OCI-LY1 (cell line): ENCODE data around the gene HECA.

Experiments used
- H2AFZ ChIP-seq: fragments of 200-600 bp; sonication (generic), shearing (Covaris generic); 2 replicates; pipeline ENCODE4 v1.6.0; 2014; ENCODE audit warnings: antibody characterized with exemption, mild to moderate bottlenecking, low read length
- H3F3A ChIP-seq: fragments of 200-600 bp; sonication (generic), shearing (Covaris generic); 2 replicates; pipeline ENCODE4 v1.6.0; 2014; ENCODE audit warnings: mild to moderate bottlenecking, antibody characterized with exemption, low read length, moderate library complexity; ENCODE audit not compliant: insufficient read depth
- H3K27ac ChIP-seq: fragments of 200-600 bp; sonication (generic); 2 replicates; pipeline ENCODE4 v1.5.1; 2014; ENCODE audit warnings: low read length, mixed run types, mild to moderate bottlenecking, low read depth; ENCODE audit not compliant: poor library complexity, severe bottlenecking
- H3K27me3 ChIP-seq: fragments of 200-600 bp; sonication (generic); 2 replicates; pipeline ENCODE4 v1.6.0; 2014; ENCODE audit warnings: antibody characterized with exemption, mild to moderate bottlenecking, low read length, moderate library complexity; ENCODE audit not compliant: insufficient read depth
- H3K36me3 ChIP-seq: fragments of 200-600 bp; sonication (generic); 2 replicates; pipeline ENCODE4 v1.6.1; 2014; ENCODE audit warnings: mild to moderate bottlenecking, antibody characterized with exemption, low read length, moderate library complexity, mixed read lengths; ENCODE audit not compliant: insufficient read depth
- H3K4me1 ChIP-seq: fragments of 200-600 bp; sonication (generic); 2 replicates; pipeline ENCODE4 v1.5.1; 2014; ENCODE audit warnings: mild to moderate bottlenecking, low read length, moderate library complexity; ENCODE audit not compliant: insufficient read depth, severe bottlenecking
- H3K4me2 ChIP-seq: fragments of 200-600 bp; sonication (generic), shearing (Covaris generic); 2 replicates; pipeline ENCODE4 v1.6.1; 2014; ENCODE audit warnings: low read length
- H3K4me3 ChIP-seq: fragments of 200-600 bp; sonication (generic); 2 replicates; pipeline ENCODE4 v1.5.1; 2014; ENCODE audit warnings: low read length, low read depth, mild to moderate bottlenecking, mixed read lengths; ENCODE audit not compliant: poor library complexity, severe bottlenecking
- H3K79me2 ChIP-seq: fragments of 200-600 bp; shearing (Covaris generic); 2 replicates; pipeline ENCODE4 v1.6.1; 2016; ENCODE audit warnings: mixed run types, low read length, mixed read lengths; ENCODE audit not compliant: insufficient read depth
- H3K9ac ChIP-seq: fragments of 200-600 bp; sonication (generic), shearing (Covaris generic); 2 replicates; pipeline ENCODE4 v1.6.1; 2014; ENCODE audit warnings: mild to moderate bottlenecking, low read length, mixed read lengths
- H3K9me2 ChIP-seq: fragments of 200-600 bp; sonication (generic), shearing (Covaris generic); 2 replicates; pipeline ENCODE4 v1.6.1; 2014; ENCODE audit warnings: low read depth, mild to moderate bottlenecking, low read length, mixed read lengths
- H3K9me3 ChIP-seq: fragments of 200-600 bp; shearing (Covaris generic); 2 replicates; pipeline ENCODE4 v1.6.1; 2014; ENCODE audit warnings: low read length, mixed read lengths
- H4K20me1 ChIP-seq: fragments of 200-600 bp; sonication (generic), shearing (Covaris generic); 2 replicates; pipeline ENCODE4 v1.6.0; 2016; ENCODE audit warnings: mild to moderate bottlenecking, low read length; ENCODE audit not compliant: insufficient read depth
- CTCF ChIP-seq: fragments of 200-600 bp; sonication (generic), shearing (Covaris generic); IDR thresholded peaks from 2 replicates; pipeline ENCODE4 v1.5.1; 2017; ENCODE audit warnings: mild to moderate bottlenecking, antibody characterized with exemption, low read length, moderate library complexity, mixed read lengths
- EZH2 ChIP-seq: fragments of 200-600 bp; sonication (generic), shearing (Covaris generic); IDR thresholded peaks from 2 replicates; pipeline ENCODE4 v1.8.0; 2017; ENCODE audit warnings: borderline replicate concordance, mixed run types, mild to moderate bottlenecking, antibody characterized with exemption, low read length, moderate library complexity, mixed read lengths

Gene HECA

GRCh38 chr6:139172567-139172966, 37.7 kb downstream of the HECA start:
- no peak for TF ChIP-seq CTCF
- no peak for TF ChIP-seq EZH2
- Histone ChIP-seq H3K79me2 (0 out of 2 replicates have a peak, but pooled peaks cover 5% of the 10 kb centered on the region), H3K9me2 (no peaks in the 10 kb centered on the region), H3K36me3 (peaks cover 44% of the 10 kb centered on the region), H4K20me1 (no peaks in the 10 kb centered on the region), H3F3A (no peaks in the 10 kb centered on the region), H3K4me1 (peaks cover 10% of the 10 kb centered on the region), H2AFZ (no peak overlapping the region), H3K27ac (no peak overlapping the region), H3K9me3 (no peaks in the 10 kb centered on the region), H3K4me3 (no peak overlapping the region), H3K4me2 (no peak overlapping the region), H3K9ac (no peak overlapping the region), H3K27me3 (no peaks in the 10 kb centered on the region)

GRCh38 chr6:139173172-139173571, 38.3 kb downstream of the HECA start:
- H3F3A ChIP-seq: no peaks in the 10 kb centered on the region
- H3K4me2 ChIP-seq: no peak overlapping the region
- no peak overlapping the region for H3K9ac ChIP-seq
- peaks cover 45% of the 10 kb centered on the region for H3K36me3 ChIP-seq
- no peaks in the 10 kb centered on the region for H4K20me1 ChIP-seq
- no peak overlapping the region for H3K27ac ChIP-seq
- peaks cover 10% of the 10 kb centered on the region for H3K4me1 ChIP-seq
- no peak overlapping the region for H2AFZ ChIP-seq
- no peaks in the 10 kb centered on the region for H3K9me2 ChIP-seq
- H3K27me3 ChIP-seq: no peaks in the 10 kb centered on the region
- H3K79me2 ChIP-seq: 0 out of 2 replicates have a peak, but pooled peaks cover 5% of the 10 kb centered on the region
- H3K4me3 ChIP-seq: no peak overlapping the region
- TF ChIP-seq EZH2: no peak
- no peaks in the 10 kb centered on the region for H3K9me3 ChIP-seq

GRCh38 chr6:139173822-139174221, 38.9 kb downstream of the HECA start:
- 0 out of 2 replicates have a peak, but pooled peaks cover 5% of the 10 kb centered on the region for H3K79me2 ChIP-seq
- no peaks in the 10 kb centered on the region for H3K27me3 ChIP-seq
- no peak for TF ChIP-seq EZH2
- TF ChIP-seq CTCF: no peak
- H3F3A ChIP-seq: no peaks in the 10 kb centered on the region
- no peak overlapping the region for H3K9ac ChIP-seq
- no peak overlapping the region for H2AFZ ChIP-seq
- H3K27ac ChIP-seq: no peak overlapping the region
- H3K4me1 ChIP-seq: peaks cover 10% of the 10 kb centered on the region
- no peaks in the 10 kb centered on the region for H4K20me1 ChIP-seq
- H3K9me3 ChIP-seq: no peaks in the 10 kb centered on the region
- H3K4me3 ChIP-seq: no peak overlapping the region
- no peak overlapping the region for H3K4me2 ChIP-seq
- H3K9me2 ChIP-seq: no peaks in the 10 kb centered on the region
- peaks cover 47% of the 10 kb centered on the region for H3K36me3 ChIP-seq

- Histone ChIP-seq H3K9ac (no peak overlapping the region), H3K27me3 (no peaks in the 10 kb centered on the region), H3K9me3 (no peaks in the 10 kb centered on the region), H3K9me2 (no peaks in the 10 kb centered on the region), H3K27ac (no peak overlapping the region), H2AFZ (no peak overlapping the region), H4K20me1 (no peaks in the 10 kb centered on the region), H3K4me3 (no peak overlapping the region), H3K36me3 (peaks cover 53% of the 10 kb centered on the region), H3K79me2 (0 out of 2 replicates have a peak, but pooled peaks cover 4% of the 10 kb centered on the region), H3K4me1 (peaks cover 10% of the 10 kb centered on the region), H3K4me2 (no peak overlapping the region), H3F3A (no peaks in the 10 kb centered on the region)
- TF ChIP-seq EZH2: no peak
- no peak for TF ChIP-seq CTCF
Observed at GRCh38 chr6:139174961-139175360, 40.1 kb downstream of the HECA start.
